ENCODE measurements around the gene GLE1.
"Not testable (repeated sequence)": the region's sequence is repeated elsewhere in the genome, so short reads cannot be mapped to it uniquely, and the experiment has no call there.

Gene GLE1

GRCh38 chr9:128550770-128551656, 46.5 kb downstream of the GLE1 start:
- DNase-seq (ENCODE audit: low read depth in 2 of 2, low spot score in 1 of 2): no peak

- DNase-seq (ENCODE audit: low read depth in 2 of 2, low spot score in 1 of 2): no peak
These were observed 47.2 kb downstream of the GLE1 start for GRCh38 chr9:128551657-128552152.

- peak; percentile 77 to 83 for DNase-seq (ENCODE audit: low read depth in 2 of 2, low spot score in 1 of 2)
These were observed 47.7 kb downstream of the GLE1 start, which contains the start of gene SPTAN1 for GRCh38 chr9:128552153-128552743. TSS of gene SPTAN1 (plus strand) at chr9:128552587. CDS start at chr9:128566741, 14,154 bp downstream.

- DNase-seq (ENCODE audit: low read depth in 2 of 2, low spot score in 1 of 2): peak in 1 of 2 donors; percentile 21
These were observed 48.4 kb downstream of the GLE1 start for GRCh38 chr9:128552744-128553440.

GRCh38 chr9:128553728-128554127, 49.2 kb downstream of the GLE1 start:
- DNase-seq (ENCODE audit: low read depth in 2 of 2, low spot score in 1 of 2): no peak

- DNase-seq (ENCODE audit: low read depth in 2 of 2, low spot score in 1 of 2): no peak
These were observed 49.8 kb downstream of the GLE1 start for GRCh38 chr9:128554155-128554862.

- DNase-seq (ENCODE audit: low read depth in 2 of 2, low spot score in 1 of 2): no peak
These were observed 50.7 kb downstream of the GLE1 start for GRCh38 chr9:128555180-128555721.

GRCh38 chr9:128556276-128556675, 51.8 kb downstream of the GLE1 start:
- DNase-seq (ENCODE audit: low read depth in 2 of 2, low spot score in 1 of 2): no peak

GRCh38 chr9:128556926-128557634, 52.6 kb downstream of the GLE1 start:
- no peak for DNase-seq (ENCODE audit: low read depth in 2 of 2, low spot score in 1 of 2)

- DNase-seq (ENCODE audit: low read depth in 2 of 2, low spot score in 1 of 2): peak in 1 of 2 donors; percentile 15
These were observed 54.2 kb downstream of the GLE1 start for GRCh38 chr9:128558431-128559310.

- DNase-seq (ENCODE audit: low read depth in 2 of 2, low spot score in 1 of 2): no peak
These were observed 61.1 kb downstream of the GLE1 start for GRCh38 chr9:128565578-128565977.

- no peak for DNase-seq (ENCODE audit: low read depth in 2 of 2, low spot score in 1 of 2)
These were observed 64.1 kb downstream of the GLE1 start for GRCh38 chr9:128568470-128569078.

- no peak for DNase-seq (ENCODE audit: low read depth in 2 of 2, low spot score in 1 of 2)
These were observed 71.0 kb downstream of the GLE1 start for GRCh38 chr9:128575469-128575868.

GRCh38 chr9:128575916-128576315, 71.4 kb downstream of the GLE1 start:
- no peak for DNase-seq (ENCODE audit: low read depth in 2 of 2, low spot score in 1 of 2)

GRCh38 chr9:128577206-128577605, 72.7 kb downstream of the GLE1 start:
- DNase-seq (ENCODE audit: low read depth in 2 of 2, low spot score in 1 of 2): no peak

GRCh38 chr9:128579194-128579593, 74.7 kb downstream of the GLE1 start:
- DNase-seq (ENCODE audit: low read depth in 2 of 2, low spot score in 1 of 2): no peak

- DNase-seq (ENCODE audit: low read depth in 2 of 2, low spot score in 1 of 2): no peak
These were observed 76.2 kb downstream of the GLE1 start for GRCh38 chr9:128580731-128581130.

GRCh38 chr9:128585155-128585554, 80.6 kb downstream of the GLE1 start:
- not testable (repeated sequence) for DNase-seq (ENCODE audit: low read depth in 2 of 2, low spot score in 1 of 2)

- DNase-seq (ENCODE audit: low read depth in 2 of 2, low spot score in 1 of 2): not testable (repeated sequence)
These were observed 82.4 kb downstream of the GLE1 start for GRCh38 chr9:128586934-128587333.
